Mesendoderm (in vitro differentiated cells): ENCODE measurements around the gene POLK.
"Not testable (repeated sequence)": the region's sequence is repeated elsewhere in the genome, so short reads cannot be mapped to it uniquely, and the experiment has no call there.

ENCODE experiments used
- DNase-seq: peaks from one replicate; pipeline ENCODE4 v3.0.0; 2013
- H2AK5ac ChIP-seq: 2 replicates; pipeline ENCODE4 v1.6.1; 2013; ENCODE audit warnings: low read length, inconsistent platforms
- H2BK120ac ChIP-seq: 2 replicates; pipeline ENCODE4 v1.6.1; 2013; ENCODE audit warnings: low read depth, mild to moderate bottlenecking, low read length, moderate library complexity, mixed read lengths
- H2BK15ac ChIP-seq: replicated peaks from 2 replicates; pipeline ENCODE4 v1.6.1; 2013; ENCODE audit warnings: low read depth, mild to moderate bottlenecking, moderate library complexity
- H2BK5ac ChIP-seq: 2 replicates; pipeline ENCODE4 v1.6.1; 2013; ENCODE audit warnings: low read length, inconsistent platforms
- H3K18ac ChIP-seq: 2 replicates; pipeline ENCODE4 v1.6.1; 2013; ENCODE audit warnings: mild to moderate bottlenecking, low read length, mixed read lengths
- H3K23ac ChIP-seq: one replicate; pipeline ENCODE4 v1.6.1; 2013; ENCODE audit warnings: low read length
- H3K27ac ChIP-seq: 2 replicates; pipeline ENCODE4 v1.5.1; 2013; ENCODE audit warnings: low read depth, mild to moderate bottlenecking, inconsistent platforms, low read length, moderate library complexity
- H3K27me3 ChIP-seq: 2 replicates; pipeline ENCODE4 v1.6.1; 2013; ENCODE audit warnings: low read length, control low read depth, mild to moderate bottlenecking, inconsistent platforms; ENCODE audit not compliant: insufficient read depth, poor library complexity
- H3K36me3 ChIP-seq: 2 replicates; pipeline ENCODE4 v1.6.1; 2013; ENCODE audit warnings: low read length, inconsistent platforms; ENCODE audit not compliant: control insufficient read depth, insufficient read depth
- H3K4ac ChIP-seq: one replicate; pipeline ENCODE4 v1.6.1; 2013; ENCODE audit warnings: low read depth, mild to moderate bottlenecking, low read length, moderate library complexity
- H3K4me1 ChIP-seq: 2 replicates; pipeline ENCODE4 v1.6.1; 2013; ENCODE audit warnings: low read depth, low read length, inconsistent platforms; ENCODE audit not compliant: control insufficient read depth
- H3K4me2 ChIP-seq: 2 replicates; pipeline ENCODE4 v1.6.1; 2013; ENCODE audit warnings: low read length
- H3K4me3 ChIP-seq: 2 replicates; pipeline ENCODE4 v1.5.1; 2013; ENCODE audit warnings: mild to moderate bottlenecking, low read length
- H3K56ac ChIP-seq: one replicate; pipeline ENCODE4 v1.6.1; 2013; ENCODE audit warnings: low read length
- H3K79me1 ChIP-seq: 2 replicates; pipeline ENCODE4 v1.6.1; 2013; ENCODE audit warnings: low read length, inconsistent platforms
- H3K79me2 ChIP-seq: 2 replicates; pipeline ENCODE4 v1.6.1; 2013; ENCODE audit warnings: mild to moderate bottlenecking, low read length; ENCODE audit not compliant: control insufficient read depth, insufficient read depth
- H3K9ac ChIP-seq: 2 replicates; pipeline ENCODE4 v1.6.1; 2013; ENCODE audit warnings: low read length, inconsistent platforms
- H4K5ac ChIP-seq: one replicate; pipeline ENCODE4 v1.6.1; 2013; ENCODE audit warnings: low read length
- H4K8ac ChIP-seq: one replicate; pipeline ENCODE4 v1.6.1; 2013; ENCODE audit warnings: low read depth, mild to moderate bottlenecking, control low read depth, low read length, moderate library complexity
- WGBS: extraction: QIAGEN DNeasy Blood & Tissue Kit; methylation state at CpG from one replicate; pipeline ENCODE4 v1.1.7; 2013; ENCODE audit warnings: low lambda C conversion rate, missing lambda C conversion rate; ENCODE audit not compliant: insufficient coverage; ENCODE audit errors: extremely low coverage; 5-methylcytosine and 5-hydroxymethylcytosine counted together

POLK gene

GRCh38 chr5:75610201-75610600 lies 98.5 kb downstream of the POLK start:
- Histone ChIP-seq H3K79me2 (no peaks in the 10 kb centered on the region), H3K4ac (no peak overlapping the region), H3K79me1 (no peaks in the 10 kb centered on the region), H3K23ac (no peak overlapping the region), H3K4me3 (no peak overlapping the region), H3K27me3 (no peaks in the 10 kb centered on the region), H2AK5ac (no peak overlapping the region), H3K56ac (peak overlapping the region; percentile 7), H2BK15ac (no peak overlapping the region), H2BK120ac (no peak overlapping the region), H3K36me3 (no peaks in the 10 kb centered on the region), H3K9ac (no peak overlapping the region), H2BK5ac (no peak overlapping the region), H3K4me1 (peaks cover 7% of the 10 kb centered on the region), H3K18ac (no peak overlapping the region), H3K4me2 (no peak overlapping the region), H3K27ac (no peak overlapping the region), H4K8ac (no peak overlapping the region), H4K5ac (no peak overlapping the region)
- no CpG with 5 or more reads among the region's 5 CpGs for WGBS
- peak; percentile 83 for DNase-seq

- peak; percentile 87 for DNase-seq
- not testable (repeated sequence) for H3K4ac ChIP-seq, H2BK120ac ChIP-seq, H3K27me3 ChIP-seq, H3K23ac ChIP-seq, H3K4me1 ChIP-seq, H2AK5ac ChIP-seq, H3K79me1 ChIP-seq, H4K8ac ChIP-seq, H2BK15ac ChIP-seq, H3K36me3 ChIP-seq, H3K79me2 ChIP-seq, H2BK5ac ChIP-seq, H4K5ac ChIP-seq, H3K4me3 ChIP-seq, H3K18ac ChIP-seq
- peak overlapping the region; percentile 65 for H3K4me2 ChIP-seq
- peak overlapping the region; percentile 78 for H3K9ac ChIP-seq
- WGBS: no CpG with 5 or more reads among the region's 11 CpGs
- H3K56ac ChIP-seq: peak overlapping the region; percentile 93
- H3K27ac ChIP-seq: peak overlapping the region; percentile 85
Observed at GRCh38 chr5:75610859-75611310, 99.2 kb downstream of the POLK start.

- Histone ChIP-seq H2BK120ac (peak within 1 kb of the TSS; percentile 6), H3K4me2 (peak within 1 kb of the TSS; percentile 65), H3K9ac (peak within 1 kb of the TSS; percentile 78)
Observed at GRCh38 chr5:75611311-75612225, 99.9 kb downstream of the POLK start, which contains the start of gene ANKDD1B. ANKDD1B (plus strand) TSS chr5:75611453; CDS start chr5:75611635, 182 bp downstream.

GRCh38 chr5:75612226-75612569 lies 100.5 kb downstream of the POLK start:
- peaks cover 2% of the 10 kb centered on the region for H3K4me1 ChIP-seq
- no peak overlapping the region for H4K8ac ChIP-seq
- H2AK5ac ChIP-seq: no peak overlapping the region
- no CpG with 5 or more reads among the region's 12 CpGs for WGBS
- no peak overlapping the region for H2BK120ac ChIP-seq
- H2BK5ac ChIP-seq: no peak overlapping the region
- H3K56ac ChIP-seq: no peak overlapping the region
- H3K27ac ChIP-seq: no peak overlapping the region
- H3K79me2 ChIP-seq: no peaks in the 10 kb centered on the region
- peak overlapping the region; percentile 78 for H3K9ac ChIP-seq
- H2BK15ac ChIP-seq: no peak overlapping the region
- H3K18ac ChIP-seq: no peak overlapping the region
- no peak overlapping the region for H3K4ac ChIP-seq
- H3K4me3 ChIP-seq: no peak overlapping the region
- peak; percentile 53 for DNase-seq
- no peaks in the 10 kb centered on the region for H3K36me3 ChIP-seq
- no peak overlapping the region for H3K4me2 ChIP-seq
- no peak overlapping the region for H3K23ac ChIP-seq
- no peaks in the 10 kb centered on the region for H3K79me1 ChIP-seq
- H3K27me3 ChIP-seq: no peaks in the 10 kb centered on the region
- H4K5ac ChIP-seq: no peak overlapping the region

More at GRCh38 chr5:75611311-75612225, 99.9 kb downstream of the POLK start, which contains the start of gene ANKDD1B:
- no peak within 1 kb of the TSS for H4K5ac ChIP-seq
- H3K4ac ChIP-seq: peak within 1 kb of the TSS; percentile 74
- H3K27me3 ChIP-seq: no peaks in the 10 kb centered on the region
- H3K4me1 ChIP-seq: peaks cover 4% of the 10 kb centered on the region
- H2BK5ac ChIP-seq: peak within 1 kb of the TSS; percentile 85
- H3K4me3 ChIP-seq: peak within 1 kb of the TSS; percentile 3
- H3K79me2 ChIP-seq: no peaks in the 10 kb centered on the region
- WGBS: no CpG with 5 or more reads among the region's 52 CpGs
- H2AK5ac ChIP-seq: no peak within 1 kb of the TSS
- peak within 1 kb of the TSS; percentile 83 for H3K23ac ChIP-seq
- H3K27ac ChIP-seq: peak within 1 kb of the TSS; percentile 85
- H3K18ac ChIP-seq: peak within 1 kb of the TSS; percentile 89
- H4K8ac ChIP-seq: peak within 1 kb of the TSS; percentile 87
- H3K56ac ChIP-seq: peak within 1 kb of the TSS; percentile 93
- no peaks in the 10 kb centered on the region for H3K79me1 ChIP-seq
- no peak within 1 kb of the TSS for H2BK15ac ChIP-seq
- peak; percentile 74 for DNase-seq
- no peaks in the 10 kb centered on the region for H3K36me3 ChIP-seq

- no peak overlapping the region for H3K4ac ChIP-seq
- WGBS: no CpG with 5 or more reads among the region's 3 CpGs
- H3K36me3 ChIP-seq: no peaks in the 10 kb centered on the region
- H4K5ac ChIP-seq: no peak overlapping the region
- H3K4me3 ChIP-seq: no peak overlapping the region
- no peak overlapping the region for H4K8ac ChIP-seq
- H3K79me1 ChIP-seq: no peaks in the 10 kb centered on the region
- peak overlapping the region; percentile 87 for H2AK5ac ChIP-seq
- no peaks in the 10 kb centered on the region for H3K27me3 ChIP-seq
- H2BK120ac ChIP-seq: no peak overlapping the region
- H2BK15ac ChIP-seq: no peak overlapping the region
- H3K18ac ChIP-seq: no peak overlapping the region
- H3K79me2 ChIP-seq: no peaks in the 10 kb centered on the region
- H3K4me2 ChIP-seq: no peak overlapping the region
- H3K56ac ChIP-seq: no peak overlapping the region
- H3K23ac ChIP-seq: no peak overlapping the region
- no peak overlapping the region for H3K9ac ChIP-seq
- DNase-seq: no peak
- H3K27ac ChIP-seq: no peak overlapping the region
- peaks cover 2% of the 10 kb centered on the region for H3K4me1 ChIP-seq
- no peak overlapping the region for H2BK5ac ChIP-seq
Observed at GRCh38 chr5:75612901-75613300, 101.2 kb downstream of the POLK start.
